HepG2 (cell line): ENCODE data around the gene FREM3.

Source experiments
- EP300 ChIP-seq, 3 experiments: sonication (generic) in 1 of 3; formaldehyde crosslinking in 1 of 3; IDR thresholded peaks; 2 replicates each; pipeline versions ENCODE4 v1.5.1 to v1.6.1; 2011 to 2020; ENCODE audit warnings: low read depth in 2 of 3, low read length in 2 of 3, borderline replicate concordance in 1 of 3, improper control_type of control experiment in 1 of 3, mild to moderate bottlenecking in 1 of 3, missing genetic modification reagents in 1 of 3, moderate library complexity in 1 of 3
- HNF4A ChIP-seq: sonication (generic); formaldehyde crosslinking; IDR thresholded peaks from 2 replicates; pipeline ENCODE4 v1.4.0; 2020; ENCODE audit warnings: missing genetic modification reagents
- MEF2D ChIP-seq: sonication (generic); formaldehyde crosslinking; IDR thresholded peaks from 2 replicates; pipeline ENCODE4 v1.5.1; 2020; ENCODE audit warnings: mild to moderate bottlenecking, missing genetic modification reagents
- MTF1 ChIP-seq: sonication (generic); formaldehyde crosslinking; IDR thresholded peaks from 2 replicates; pipeline ENCODE4 v1.5.0; 2020; ENCODE audit warnings: missing genetic modification reagents
- POLR2A ChIP-seq, 2 experiments: IDR thresholded peaks; 2 replicates each; pipeline ENCODE4 v1.6.1; 2011; ENCODE audit warnings: low read depth in 2 of 2, low read length in 2 of 2, mild to moderate bottlenecking in 1 of 2, moderate library complexity in 1 of 2; ENCODE audit not compliant: insufficient read depth in 1 of 2

GRCh38 chr4:143549928-143550327 is 150.5 kb downstream of the FREM3 start:
- TF ChIP-seq EP300 (IDR thresholded peaks at IDR 0.05; ENCODE audit: low read depth in 2 of 2, low read length in 2 of 2) (no peak), EP300 (CRISPR knock-in tag; IDR thresholded peaks at IDR 0.05; ENCODE audit: borderline replicate concordance) (no peak), MTF1 (CRISPR knock-in tag) (no peak), HNF4A (CRISPR knock-in tag) (no peak), POLR2A (IDR thresholded peaks at IDR 0.05; ENCODE audit: insufficient read depth in 1 of 2, low read depth in 2 of 2, low read length in 2 of 2) (no peak), MEF2D (CRISPR knock-in tag) (no peak)
